NCI-H2171 treated with DMSO at 0.1 percent for 48 hours (cell line): ENCODE data around the gene KLHDC4.
"Not testable (repeated sequence)": the region's sequence is repeated elsewhere in the genome, so short reads cannot be mapped to it uniquely, and the experiment has no call there.

ENCODE experiments used
- DNase-seq: peaks from one replicate; lab custom pipeline; 2025; lab: John Stamatoyannopoulos, UW

KLHDC4 gene

DNA sequence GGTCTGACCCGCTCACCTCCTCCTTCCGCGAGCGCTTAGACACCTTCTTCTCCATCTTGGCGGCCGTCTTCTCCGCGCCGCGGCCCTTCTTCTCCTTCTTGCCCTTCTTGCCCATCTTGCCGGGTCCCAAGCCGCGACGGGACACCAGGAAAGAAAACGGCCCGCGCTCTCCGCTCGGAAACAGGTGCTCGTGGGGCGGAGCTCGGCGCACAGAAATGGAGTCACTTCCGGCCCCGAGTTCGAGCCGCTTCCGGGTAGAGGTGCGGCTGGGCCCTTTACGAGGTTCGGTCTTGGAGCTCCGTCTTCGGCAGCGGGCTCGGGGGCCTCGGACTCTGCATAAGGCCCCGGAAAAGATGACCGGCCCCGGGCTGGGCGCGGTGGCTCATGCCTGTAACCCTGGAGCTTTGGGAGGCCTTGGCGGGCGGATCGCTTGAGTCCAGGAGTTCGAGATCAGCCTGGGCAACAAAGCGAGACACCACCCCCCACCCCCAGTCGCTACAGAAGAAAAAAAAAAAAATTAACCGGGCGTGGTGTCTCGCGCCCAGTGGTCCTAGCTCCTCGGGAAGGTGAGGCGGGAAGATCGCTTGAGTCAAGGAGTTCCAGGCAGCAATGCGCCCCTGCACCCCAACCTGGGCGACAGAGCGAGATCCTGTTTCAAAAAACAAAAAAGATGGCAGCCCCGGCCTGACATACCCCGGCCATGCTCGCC is at the start of gene KLHDC4:
Gene KLHDC4, minus strand, starts transcription at position 211 of the 709 bp plus-strand sequence. Its CDS starts 96 bp downstream, at position 115.
- DNase-seq, result peak; percentile 81

DNA sequence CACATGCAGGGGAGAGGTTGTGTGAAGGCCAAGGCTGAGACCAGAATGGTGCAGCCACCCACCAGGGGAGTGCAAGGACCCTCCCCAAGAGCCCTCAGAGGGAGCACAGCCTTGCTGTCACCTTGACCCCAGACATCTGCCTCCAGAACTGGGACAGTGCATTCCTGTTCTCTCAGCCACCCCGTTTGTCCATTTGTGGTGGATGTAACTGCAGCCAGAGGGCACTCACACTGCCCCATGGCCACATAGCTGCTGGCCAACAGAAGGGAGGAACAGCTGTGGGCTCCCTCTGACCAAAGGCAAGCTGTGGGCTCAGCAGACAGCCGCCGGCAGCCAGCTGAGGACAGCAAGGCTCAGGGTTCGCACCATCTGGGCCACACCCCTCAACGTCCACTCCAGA is 49.8 kb upstream of the KLHDC4 start:
- no peak for DNase-seq

DNA sequence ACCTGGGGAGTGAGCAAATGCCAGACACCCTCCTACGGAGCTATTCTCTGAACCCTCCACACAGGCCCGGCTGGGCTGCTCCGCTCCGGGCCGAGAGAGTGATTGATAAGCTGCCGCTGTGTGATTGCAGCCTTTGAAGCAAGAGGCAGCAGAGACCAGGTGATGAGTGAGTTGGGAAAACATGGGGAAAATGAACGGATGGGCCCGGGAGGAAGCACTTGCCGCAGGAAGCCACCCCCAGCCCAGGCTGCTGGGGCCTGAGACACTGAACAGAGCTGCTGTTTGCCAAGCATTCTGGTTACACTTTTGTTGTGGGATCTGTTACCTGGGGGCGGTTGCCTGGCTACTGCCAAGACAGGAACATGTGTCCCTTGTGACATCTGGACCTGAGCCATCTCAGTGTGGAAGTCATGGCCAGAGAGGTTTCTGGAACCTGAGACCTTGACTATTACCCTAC is 46.4 kb upstream of the KLHDC4 start:
- peak; percentile 6 for DNase-seq

DNA sequence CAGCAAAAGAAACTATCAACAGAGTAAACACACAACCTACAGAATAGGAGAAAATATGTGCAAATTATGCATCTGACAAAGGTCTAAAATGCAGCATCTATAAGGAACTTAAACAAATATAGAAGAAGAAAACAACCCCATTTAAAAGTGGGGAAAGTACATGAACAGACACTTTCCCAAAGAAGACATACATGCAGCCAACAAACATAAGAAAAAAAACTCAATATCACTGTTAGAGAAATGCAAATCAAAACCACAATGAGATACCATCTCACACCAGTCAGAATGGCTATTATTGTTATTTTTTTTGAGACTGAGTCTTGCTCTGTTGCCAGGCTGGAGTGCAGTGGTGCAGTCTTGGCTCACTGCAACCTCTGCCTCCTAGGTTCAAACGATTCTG is 45.7 kb upstream of the KLHDC4 start:
- not testable (repeated sequence) for DNase-seq

DNA sequence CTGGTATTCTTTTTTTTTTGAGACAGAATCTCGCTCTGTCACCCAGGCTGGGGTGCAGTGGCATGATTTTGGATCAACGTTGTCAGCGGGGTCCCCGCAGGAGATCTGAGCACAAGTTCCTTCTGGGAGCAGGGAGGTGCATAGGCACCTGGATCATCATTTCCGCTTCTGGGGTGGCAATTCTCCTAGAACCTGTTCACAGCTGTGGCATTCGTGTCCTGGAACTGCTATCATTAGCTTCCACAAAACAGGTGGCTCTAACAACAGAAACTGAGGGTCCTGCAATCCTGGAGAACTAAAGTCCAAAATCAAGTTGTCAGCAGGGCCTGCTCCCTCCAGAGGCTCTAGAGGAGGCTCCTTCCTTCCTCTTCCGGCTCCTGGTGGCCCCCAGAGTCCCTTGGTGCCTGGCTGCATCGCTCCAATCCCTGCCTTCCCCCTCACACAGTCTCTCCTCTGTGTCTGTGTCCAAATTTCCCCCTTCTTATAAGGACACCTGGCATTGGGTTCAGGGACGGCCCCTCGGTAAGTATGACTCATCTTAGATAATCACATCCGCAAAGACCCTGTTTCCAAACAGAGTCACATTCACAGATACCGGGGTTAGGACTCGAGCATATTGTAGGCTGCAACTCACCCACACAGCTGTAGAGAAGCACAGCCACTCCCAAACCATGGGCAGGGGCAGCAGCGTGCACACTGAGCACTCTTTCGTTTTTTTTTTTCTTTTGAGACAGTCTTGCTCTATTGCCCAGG is 43.5 kb upstream of the KLHDC4 start:
- no peak for DNase-seq

DNA sequence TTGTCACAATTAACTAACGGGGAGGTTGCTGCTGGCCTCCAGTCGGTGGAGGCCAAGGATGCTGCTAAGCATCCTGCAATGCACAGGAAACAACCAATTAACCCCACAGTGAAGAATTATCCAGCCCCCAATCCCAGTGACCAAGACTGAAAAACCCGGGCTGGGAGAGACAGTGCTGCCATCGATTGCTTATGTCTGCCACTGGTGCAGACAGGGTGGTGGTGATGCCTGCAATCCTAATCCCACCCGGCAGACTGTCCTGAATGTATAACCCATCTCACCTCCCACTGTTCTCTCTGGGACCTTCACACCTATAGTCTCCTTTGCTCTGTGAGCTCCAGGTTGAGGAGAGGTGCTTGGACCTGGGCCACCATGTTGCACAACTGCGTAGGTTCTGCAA is 42.3 kb upstream of the KLHDC4 start:
- DNase-seq, result no peak

DNA sequence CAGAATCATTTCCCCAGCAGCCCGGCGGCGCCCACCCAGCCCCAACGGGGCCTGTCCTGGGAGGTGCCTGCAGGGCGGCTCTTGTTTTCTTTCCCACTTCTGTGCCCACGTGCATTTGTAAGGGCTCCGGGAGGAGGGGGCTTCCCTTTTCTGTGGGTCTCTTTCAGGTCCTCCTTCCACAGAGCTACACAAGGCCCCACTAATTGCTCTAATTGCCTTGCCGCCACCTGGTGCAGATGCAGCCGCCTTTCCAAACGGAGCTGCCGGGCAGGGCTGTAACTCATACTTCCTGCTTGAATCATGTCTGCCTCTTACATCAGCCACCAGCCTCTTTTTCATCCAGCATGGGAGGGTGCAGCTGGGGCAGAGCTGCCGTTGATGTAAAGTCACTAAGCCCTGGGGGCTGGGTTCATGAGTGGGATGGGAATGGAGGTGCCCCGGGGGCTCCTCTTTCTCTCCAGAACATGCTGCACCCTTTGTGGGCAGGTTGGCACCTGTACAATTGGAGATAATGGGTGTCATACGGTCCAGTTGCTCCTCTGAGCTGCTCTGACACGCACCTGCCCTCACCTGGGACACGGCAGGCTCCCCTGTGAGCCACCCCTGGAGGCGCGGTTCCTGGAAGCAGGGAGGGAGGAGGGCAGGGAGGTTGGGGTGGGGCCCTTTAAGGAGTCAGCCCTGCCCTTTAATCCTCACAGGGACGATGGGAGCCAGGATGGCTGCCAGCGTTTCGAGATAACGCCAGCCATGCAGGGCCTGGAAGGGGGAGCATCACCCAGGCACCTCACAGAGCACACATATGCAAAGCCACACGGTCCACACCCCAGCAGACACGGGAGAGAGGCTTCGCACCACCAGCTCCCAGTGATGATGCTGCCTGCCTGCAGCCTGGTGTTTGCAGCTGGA is 41.1 kb upstream of the KLHDC4 start:
- DNase-seq, result peak; percentile 97

DNA sequence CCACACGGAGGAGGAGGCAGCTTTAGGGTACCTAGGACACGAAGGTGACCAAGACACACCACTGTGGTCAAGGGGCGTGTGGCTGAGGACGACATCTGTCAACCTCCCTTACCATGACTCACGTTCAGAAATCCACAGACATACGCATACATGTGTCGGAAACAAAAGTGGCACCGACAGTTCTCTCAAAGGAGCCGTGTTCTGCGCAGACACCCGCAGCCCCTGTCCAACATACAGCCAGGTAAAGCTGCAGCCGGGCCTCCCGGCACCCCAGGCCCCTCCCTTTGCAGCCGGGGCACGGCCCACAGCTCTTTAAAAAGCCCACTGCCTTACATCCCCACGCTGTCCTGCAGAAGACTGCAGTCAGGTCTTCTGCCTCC is 40.5 kb upstream of the KLHDC4 start:
- DNase-seq, result no peak

DNA sequence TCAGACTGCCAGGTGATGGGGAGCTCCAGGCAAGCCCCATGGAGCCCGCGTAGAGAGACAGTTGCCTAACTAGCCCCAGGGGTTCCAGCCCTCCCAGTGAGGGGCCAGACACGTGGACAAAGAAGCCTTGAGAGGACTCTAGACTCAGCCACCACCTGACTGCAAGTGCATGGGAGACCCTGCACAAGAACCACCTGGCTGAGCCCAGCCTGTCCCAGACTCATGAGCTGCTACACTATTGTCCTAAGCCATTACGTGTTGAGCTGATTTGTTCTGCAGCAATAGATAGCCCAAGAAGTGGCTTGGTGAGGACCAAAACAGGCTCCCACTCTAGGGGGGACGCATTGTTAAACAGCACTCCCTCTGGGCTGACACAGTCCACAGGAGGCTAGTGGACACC is 37.6 kb upstream of the KLHDC4 start:
- no peak for DNase-seq

DNA sequence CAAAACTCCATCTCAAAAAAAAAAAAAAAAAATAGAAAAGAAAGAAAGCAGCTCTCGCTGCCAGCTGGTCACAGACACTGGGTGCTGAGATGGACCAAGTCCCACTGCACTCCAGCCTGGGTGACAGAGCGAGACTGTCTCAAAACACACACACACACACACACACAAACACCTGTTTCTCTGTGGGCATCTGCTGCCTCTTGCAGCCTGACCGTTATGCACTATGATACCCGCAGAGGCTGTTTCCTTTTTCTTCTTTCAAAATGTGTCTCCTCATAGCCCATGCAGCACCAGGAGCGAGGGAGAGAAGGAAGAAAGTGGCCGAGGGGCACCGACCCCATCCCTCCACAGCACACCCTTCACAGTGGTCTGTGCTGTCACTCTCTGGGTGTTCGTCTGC is 36.9 kb upstream of the KLHDC4 start:
- peak; percentile 24 for DNase-seq

DNA sequence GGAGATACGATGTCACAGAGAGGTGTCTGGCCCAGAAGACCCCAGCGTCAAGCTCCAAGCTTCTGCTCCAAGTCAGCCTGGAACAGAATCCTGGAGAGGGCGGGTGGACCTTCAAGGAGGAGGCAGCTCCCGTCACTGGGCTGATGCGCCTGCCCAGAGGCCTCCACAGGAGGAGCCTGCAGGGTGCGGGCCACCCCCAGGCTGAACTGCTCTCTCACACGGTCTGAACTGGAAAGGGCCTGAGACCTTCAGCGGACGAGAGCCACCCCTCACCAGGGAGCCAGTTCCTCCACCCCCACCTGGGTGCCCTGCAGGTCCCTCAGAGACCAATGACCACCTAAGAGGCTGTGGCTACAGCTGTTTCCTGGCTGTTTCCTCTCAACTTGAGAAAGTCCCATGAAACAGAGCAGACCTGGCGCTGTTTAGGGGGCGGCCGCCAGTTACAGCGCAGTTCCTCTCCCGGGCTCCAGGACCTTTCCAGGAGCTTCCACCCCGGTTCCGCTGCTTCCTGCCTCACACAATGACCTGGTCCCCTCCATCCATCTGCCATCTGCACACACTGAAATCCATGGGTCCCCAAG is 36.0 kb upstream of the KLHDC4 start:
- no peak for DNase-seq

DNA sequence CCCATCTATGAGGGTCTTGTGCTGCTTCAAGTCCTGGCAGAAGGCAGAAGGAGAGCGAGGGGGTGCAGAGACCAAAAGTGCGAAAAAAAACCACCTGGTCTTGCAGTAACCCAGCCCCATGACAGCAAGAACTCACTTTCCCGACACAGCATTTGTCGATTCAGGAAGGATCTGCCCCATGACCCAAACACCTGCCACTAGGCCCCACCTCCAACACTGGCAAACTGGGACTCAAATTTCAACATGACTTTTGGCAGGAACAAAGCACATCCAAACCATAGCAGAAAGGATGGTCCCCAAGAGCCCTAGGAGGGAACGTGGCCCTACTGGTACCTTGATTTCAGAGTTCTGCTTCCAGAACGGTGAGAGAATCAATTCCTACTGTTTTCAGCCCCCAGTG is 34.7 kb upstream of the KLHDC4 start:
- peak; percentile 77 for DNase-seq

DNA sequence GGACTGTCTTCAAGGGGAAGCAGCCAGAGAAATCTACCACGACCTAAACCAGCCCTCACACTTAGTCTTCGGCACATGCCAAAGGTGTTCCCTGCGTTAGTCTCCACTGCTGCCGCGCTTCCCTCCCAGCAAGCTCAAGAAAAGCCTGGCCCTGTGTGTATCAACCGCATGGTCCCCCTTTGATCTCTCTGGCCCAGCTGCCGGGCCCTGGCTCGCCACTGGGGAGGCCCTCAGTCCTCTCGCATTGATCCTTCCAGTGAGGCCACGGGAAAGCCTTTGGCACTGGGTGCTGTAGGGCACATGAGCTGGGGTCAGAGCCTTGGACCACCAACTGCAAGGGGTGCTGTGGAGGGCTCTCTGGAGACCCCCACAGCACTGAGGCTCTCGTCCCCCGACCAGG is 29.6 kb upstream of the KLHDC4 start:
- DNase-seq, result no peak

DNA sequence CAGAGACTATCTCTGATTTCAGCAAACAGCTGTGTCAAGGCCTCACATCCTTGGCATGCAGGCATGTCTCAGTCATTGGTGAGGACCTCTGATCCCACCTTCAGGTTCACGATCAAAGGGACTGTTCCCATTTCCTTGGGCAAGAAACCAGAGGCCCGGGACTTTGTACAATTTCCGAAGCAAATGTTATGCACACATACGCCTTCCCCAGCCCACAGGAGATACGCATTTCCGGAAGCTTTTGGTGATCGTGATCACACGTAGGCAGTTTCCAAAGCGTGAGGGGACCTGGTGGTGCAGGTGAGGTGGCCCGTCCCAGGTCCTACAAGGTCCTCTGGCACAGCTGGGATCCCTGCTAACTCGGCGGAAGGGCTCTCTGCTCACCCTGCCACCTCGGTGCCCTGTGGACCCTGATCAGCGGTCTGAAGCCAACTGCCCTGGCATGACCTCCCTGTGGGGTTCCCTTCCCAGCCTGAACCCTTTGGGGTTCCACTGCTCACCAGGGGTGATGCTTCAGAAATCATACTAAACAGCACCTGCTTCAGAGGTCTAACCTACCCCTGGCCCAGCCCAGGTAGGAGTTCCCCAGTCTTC is 28.8 kb upstream of the KLHDC4 start:
- DNase-seq, result no peak

DNA sequence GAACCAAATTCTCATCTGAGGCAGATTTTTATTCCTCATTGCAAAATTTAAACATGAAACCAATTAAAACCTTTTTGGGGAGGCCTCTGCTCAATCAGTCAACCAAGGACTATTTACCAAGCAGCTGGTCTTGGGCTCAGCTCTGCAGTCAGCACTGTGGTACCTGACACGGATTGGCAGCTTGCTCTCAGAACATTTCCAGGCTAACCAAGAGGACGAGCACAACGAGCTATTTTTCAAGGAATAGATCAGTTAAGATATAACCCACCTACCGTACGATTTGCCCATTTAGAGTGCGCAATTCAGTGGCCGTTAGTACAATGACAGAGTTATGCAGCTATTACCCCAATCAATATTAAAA is 26.4 kb upstream of the KLHDC4 start:
- DNase-seq, result peak; percentile 47

DNA sequence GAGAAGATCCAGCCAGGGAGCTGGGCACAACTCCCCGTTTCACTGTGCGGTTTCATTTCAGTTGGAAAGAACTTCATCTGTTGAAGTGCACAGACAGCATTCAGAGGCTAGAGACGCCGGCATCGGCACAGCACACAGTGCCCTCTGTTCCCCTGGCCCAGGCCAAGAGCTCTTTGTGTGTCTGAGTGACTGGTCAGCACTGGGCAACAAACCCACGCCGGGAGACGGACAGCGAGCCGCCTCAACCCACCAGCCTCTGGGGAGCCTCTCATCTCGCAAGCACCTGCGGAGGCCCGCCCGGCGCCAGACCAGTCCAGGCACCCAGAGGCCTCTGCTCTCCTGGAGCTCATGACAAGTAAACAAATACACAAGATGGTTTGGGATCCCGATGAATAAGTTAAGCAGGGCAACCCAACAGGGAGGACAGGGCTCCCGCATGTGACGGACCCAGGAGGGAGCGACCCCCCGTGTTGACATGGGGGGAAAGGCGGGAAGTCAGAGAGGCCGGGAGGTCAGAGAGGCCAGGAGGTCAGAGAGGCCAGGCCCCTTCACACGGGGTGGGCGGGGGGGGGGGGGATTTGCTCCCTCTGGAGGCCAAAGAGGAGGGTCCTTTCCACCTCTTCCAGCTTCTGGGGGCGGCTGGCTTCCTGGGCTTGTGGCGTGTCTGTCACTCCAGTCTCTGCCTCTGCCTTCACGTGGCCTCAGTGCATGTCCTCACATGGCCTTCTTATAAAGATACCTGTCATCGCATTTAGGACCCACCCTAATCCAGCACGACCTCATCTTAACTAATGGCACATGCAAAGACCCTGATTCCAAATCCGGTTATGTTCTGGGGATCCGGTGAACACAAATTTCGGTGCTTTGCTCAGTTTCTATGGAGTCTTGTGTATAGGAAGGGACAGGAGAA is 25.8 kb upstream of the KLHDC4 start:
- DNase-seq, result peak; percentile 46

DNA sequence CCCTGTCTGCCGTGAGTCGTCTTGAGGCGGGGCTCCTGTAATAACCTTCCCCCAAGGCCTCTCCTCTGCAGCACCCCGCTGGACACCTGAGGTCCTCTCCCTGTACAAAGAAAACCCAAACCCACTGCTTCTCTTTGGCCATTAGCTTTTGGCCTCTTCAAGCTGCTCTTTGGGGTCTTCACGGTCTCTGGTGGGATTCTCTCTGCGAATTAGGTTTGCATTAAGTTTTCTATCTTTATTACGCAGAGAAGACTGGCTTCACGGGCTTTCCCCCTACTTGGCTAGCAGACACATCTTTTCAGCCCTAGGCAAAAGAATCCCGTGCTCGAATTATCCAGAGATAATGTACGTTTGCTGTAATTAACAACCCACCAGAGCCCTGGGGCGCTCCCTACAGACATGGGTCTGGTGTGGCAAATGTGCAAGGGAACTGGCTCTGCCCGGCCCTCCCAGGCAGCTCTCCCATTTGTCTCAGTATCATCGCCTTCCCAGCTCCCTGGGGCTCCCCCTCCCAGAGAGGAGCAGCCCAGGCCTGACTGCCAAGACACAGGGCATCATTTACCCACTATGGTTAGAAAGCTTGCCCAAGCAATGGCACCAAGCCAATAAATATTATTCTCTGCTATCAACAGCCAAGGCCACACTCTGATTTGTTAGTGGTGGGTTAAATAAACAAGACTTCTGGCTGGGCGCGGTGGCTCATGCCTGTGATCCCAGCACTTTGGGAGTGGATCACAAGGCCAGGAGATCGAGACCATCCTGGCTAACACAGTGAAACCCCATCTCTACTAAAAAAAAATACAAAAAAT is 24.7 kb upstream of the KLHDC4 start:
- peak; percentile 63 for DNase-seq

DNA sequence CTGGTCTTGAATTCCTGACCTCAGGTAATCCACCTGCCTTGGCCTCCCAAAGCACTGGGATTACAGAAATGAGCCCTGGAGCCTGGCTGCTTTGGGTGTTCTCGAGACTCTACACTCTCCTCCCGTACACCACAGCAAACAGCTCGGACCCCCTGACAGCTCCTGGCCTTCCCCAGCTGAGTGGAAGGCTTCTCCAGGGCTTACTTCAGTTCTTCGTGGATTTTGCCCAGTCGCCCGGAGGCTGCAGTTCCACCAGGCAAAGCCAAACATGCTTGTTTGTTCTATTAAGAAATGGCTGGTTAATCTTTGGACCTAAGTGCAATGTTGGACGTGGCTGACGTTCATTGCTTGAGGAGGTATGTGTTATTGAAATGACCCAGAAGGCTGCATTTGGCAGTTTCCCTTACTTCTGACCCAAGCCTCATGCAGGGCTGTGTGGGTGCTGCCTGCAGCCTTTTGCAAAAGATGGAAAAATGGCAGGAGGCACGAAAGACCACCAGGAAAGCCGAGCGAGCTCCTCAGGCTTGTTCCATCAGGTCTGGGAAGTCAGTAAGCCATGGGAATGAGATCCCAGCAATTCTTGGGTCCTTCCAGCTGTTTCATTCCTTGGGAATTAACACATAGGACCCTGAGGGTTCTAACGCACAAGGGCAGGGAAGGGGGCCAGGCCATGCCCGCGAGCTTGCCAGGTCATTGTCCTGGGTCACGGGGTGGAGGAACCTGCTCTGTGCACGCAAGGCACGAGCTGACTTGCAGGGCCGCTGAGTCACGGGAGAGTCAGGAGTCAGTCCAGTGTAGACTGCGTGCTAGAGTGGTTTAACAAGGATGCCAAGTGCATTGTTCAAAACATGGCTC is 23.9 kb upstream of the KLHDC4 start:
- DNase-seq, result no peak
